Measurements from ENCODE around the gene RARS2.
"Not testable (repeated sequence)": the region's sequence is repeated elsewhere in the genome, so short reads cannot be mapped to it uniquely, and the experiment has no call there.

The RARS2 gene

DNA sequence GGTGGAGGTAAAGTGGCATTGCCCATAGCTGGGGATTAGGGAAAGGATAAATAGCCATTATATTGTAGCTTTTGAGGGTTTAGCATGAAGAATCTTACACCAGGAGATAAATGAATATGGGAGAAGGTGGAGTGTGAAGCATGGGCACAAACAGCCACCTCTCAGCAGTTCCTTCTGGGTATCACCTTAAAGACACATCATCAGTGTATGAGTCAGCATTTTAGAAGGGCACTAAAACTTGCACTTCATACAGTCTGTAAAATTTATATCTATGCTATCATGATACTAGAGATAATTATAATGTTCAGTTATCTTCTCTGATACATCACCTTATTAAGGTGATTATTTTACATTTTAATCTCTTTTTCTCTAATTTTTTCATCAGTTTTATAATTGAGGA, 91.7 kb downstream of the RARS2 start:
- DNase-seq = no peak

- no peak for DNase-seq
Measured at GRCh38 chr6:87494761-87495422, 94.9 kb downstream of the RARS2 start.

- not testable (repeated sequence) for DNase-seq
Measured at GRCh38 chr6:87489326-87489725, 100.5 kb downstream of the RARS2 start.

- no peak for DNase-seq
Measured at GRCh38 chr6:87487555-87487954, 102.2 kb downstream of the RARS2 start.

GRCh38 chr6:87484491-87484890, 105.3 kb downstream of the RARS2 start:
- no peak for DNase-seq

GRCh38 chr6:87483929-87484328, 105.9 kb downstream of the RARS2 start:
- DNase-seq = no peak

- DNase-seq = no peak
Measured at GRCh38 chr6:87482366-87482765, 107.4 kb downstream of the RARS2 start.

DNA sequence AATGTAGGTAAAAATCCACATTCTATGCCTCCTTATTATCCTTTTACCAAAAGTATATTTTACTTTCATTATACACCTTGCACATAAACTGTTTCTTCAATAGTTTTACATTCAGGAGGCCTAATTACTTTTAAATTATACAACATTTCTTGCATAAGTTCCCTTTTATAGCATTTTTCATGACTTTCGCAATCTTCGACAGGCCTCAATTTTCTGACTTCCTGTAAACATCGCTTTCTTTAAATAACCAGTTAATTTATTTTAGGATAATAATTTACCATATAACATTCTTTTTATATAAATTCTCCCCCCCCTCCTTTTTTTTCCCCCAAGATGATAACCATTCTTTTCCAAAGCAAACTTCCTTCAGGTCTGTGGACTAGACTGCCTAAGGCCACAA, 107.9 kb downstream of the RARS2 start:
- no peak for DNase-seq

DNA sequence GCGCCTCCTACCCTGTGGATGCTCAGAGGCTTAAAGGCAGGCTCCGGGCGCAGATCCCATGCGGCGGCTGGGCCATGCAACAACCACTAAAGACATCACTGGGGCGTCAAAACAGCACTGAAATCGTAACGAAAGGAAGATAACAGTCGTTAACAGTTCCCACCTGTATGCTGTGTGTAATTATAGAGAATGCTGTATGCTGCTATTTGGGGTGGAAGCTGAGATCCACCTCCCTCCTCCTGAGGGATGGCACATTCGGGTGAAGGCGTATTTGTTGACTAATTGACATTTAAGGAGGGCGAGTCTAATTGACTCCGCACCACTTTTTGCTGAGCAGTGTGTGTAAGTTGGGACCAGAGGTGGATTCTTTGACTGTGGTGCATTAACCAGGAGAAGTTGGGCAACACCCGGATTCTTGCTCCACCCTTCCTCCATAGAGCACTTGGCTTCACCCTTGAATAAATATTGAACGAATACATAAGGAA, 116.3 kb downstream of the RARS2 start:
- DNase-seq = peak in 1 of 2 donors; percentile 49

DNA sequence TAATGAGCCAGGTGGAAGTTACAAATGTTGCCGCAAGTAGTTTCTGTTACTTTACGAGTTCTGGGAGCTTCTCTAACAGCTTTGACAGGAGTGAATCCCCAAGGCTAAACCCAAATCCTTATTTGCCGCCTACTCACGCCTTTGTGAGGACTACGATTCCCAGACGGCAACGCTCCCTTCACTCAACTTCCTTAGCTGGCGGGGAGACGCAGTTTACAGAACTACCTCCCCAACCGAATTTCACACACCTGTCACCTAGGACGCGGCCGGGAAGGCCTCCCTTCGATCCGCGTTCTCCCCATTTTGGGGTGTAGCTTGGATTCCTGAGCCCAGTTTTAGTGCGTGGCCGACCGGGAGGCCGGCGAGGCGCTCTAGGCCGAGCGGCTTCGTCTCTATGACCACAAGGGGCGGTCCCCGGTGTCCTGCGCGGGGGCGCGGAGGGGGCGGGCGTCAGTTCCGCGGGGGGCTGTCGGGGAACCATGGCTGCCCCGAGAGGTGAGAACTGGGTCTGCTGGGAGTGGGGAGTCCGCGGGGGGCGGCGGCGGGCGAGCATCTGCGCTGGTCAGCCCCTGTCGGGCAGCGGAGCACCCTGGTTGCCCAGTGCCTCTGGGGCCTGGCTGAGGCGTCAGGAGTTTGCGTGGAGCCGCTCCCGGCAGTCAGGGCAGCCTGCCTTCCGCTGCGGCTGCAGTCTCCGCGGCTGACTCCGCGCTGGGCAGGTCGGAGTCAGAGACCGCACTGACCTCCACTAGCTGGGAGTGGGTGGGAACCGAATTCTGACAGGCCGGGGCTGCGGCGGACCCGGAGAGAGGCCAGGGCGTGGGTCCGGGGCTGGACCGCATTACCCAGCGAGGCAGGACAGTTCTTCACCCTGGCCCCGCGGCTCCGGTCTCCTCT, 117.0 kb downstream of the RARS2 start, which contains the start of gene SLC35A1:
Gene SLC35A1 (plus strand): TSS at position 450 of the 894 bp plus-strand sequence. CDS start 30 bp downstream, at position 480.
- peak; percentile 84 to 89 for DNase-seq

DNA sequence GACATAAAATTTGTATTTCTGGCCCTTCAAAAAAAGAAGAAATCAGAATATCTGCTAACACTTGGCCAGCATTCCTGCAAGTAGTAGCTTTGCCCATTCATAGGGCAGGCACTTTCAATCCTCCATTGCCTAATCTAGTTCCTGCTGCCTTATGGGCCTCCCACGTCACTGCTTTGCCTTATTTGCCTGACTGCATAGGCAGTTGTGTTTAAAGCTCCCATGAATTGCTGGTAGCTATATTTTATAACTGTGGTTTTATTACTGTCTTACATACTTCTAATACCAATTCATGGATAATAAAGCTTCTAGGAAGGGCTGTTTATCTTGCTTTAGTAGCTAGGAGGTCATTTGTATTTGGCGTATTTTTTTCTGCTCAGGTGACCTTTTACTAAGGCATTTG, 124.7 kb downstream of the RARS2 start:
- no peak for DNase-seq

Measured in hippocampal formation (tissue), 2 donors.